ENCODE results near the gene MR1.

DNA sequence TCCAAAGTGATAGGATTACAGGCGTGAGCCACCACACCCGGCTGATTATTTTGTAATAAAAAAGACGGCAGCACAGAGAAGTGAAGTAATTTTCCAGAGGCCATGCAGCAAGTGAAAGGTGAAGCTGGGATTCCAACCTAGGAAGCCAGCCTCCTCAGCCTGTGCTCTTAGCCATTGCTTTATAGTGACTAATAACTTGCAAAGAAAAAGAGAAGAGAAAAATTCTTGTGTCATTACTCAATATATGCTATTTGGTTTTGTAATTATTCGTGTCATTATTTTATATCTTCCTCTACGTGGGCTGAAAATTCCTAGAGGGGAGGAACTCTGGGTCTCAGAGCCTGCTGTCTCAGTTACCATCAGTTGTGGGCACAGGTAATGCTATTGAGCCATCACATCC, 53.1 kb downstream of the MR1 start:
- TF ChIP-seq, protein P1, sequence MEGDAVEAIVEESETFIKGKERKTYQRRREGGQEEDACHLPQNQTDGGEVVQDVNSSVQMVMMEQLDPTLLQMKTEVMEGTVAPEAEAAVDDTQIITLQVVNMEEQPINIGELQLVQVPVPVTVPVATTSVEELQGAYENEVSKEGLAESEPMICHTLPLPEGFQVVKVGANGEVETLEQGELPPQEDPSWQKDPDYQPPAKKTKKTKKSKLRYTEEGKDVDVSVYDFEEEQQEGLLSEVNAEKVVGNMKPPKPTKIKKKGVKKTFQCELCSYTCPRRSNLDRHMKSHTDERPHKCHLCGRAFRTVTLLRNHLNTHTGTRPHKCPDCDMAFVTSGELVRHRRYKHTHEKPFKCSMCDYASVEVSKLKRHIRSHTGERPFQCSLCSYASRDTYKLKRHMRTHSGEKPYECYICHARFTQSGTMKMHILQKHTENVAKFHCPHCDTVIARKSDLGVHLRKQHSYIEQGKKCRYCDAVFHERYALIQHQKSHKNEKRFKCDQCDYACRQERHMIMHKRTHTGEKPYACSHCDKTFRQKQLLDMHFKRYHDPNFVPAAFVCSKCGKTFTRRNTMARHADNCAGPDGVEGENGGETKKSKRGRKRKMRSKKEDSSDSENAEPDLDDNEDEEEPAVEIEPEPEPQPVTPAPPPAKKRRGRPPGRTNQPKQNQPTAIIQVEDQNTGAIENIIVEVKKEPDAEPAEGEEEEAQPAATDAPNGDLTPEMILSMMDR (IDR thresholded peaks at IDR 0.05) = no peak
- no peak for TF ChIP-seq POLR2A (IDR thresholded peaks at IDR 0.05)

All from testis (tissue), 2 donors.